ENCODE measurements around the gene PLEKHM2. TPM values are rescaled to one million over a fixed set of nuclear protein-coding genes. Genes with fewer than 3 reads are reported as not detected.

PLEKHM2 gene
- total RNA-seq, 1 experiment from 2014 or later, result 45.9 TPM

- Histone ChIP-seq H2BK120ac (ENCODE audit: low read depth, low read length, poor library complexity, severe bottlenecking) (no peak overlapping the region), H2BK20ac (ENCODE audit: low read depth, low read length, poor library complexity, severe bottlenecking) (no peak overlapping the region), H4K91ac (ENCODE audit: insufficient read length, low read depth, low read length) (no peak overlapping the region), H4K8ac (replicated peaks; ENCODE audit: insufficient read length, low read depth, low read length) (no peak overlapping the region), H2BK15ac (ENCODE audit: low read depth, low read length) (no peak overlapping the region), H4K20me1 (ENCODE audit: control insufficient read depth, insufficient read depth, insufficient read length) (no peaks in the 10 kb centered on the region), H3K56ac (ENCODE audit: insufficient read length, low read depth, low read length) (no peak overlapping the region), H3K4ac (ENCODE audit: low read depth, low read length) (no peak overlapping the region), H2AK5ac (ENCODE audit: insufficient read length, low read length) (no peak overlapping the region), H3K79me2 (ENCODE audit: insufficient read depth, low read length) (no peaks in the 10 kb centered on the region), H2AFZ (ENCODE audit: low read length) (no peak overlapping the region), H3K79me1 (ENCODE audit: insufficient read depth, low read depth, low read length, poor library complexity, severe bottlenecking) (no peaks in the 10 kb centered on the region), H2BK5ac (ENCODE audit: insufficient read length, low read length) (no peak overlapping the region), H2BK12ac (ENCODE audit: insufficient read length, low read depth, low read length) (no peak overlapping the region), H3T11ph (ENCODE audit: low read length) (no peak overlapping the region), H3K9ac (ENCODE audit: extremely low read depth, insufficient read length, low read length) (no peak overlapping the region), H3K23me2 (ENCODE audit: insufficient read length, low read depth, low read length, poor library complexity, severe bottlenecking) (no peaks in the 10 kb centered on the region), H3K27me3 (ENCODE audit: insufficient read depth, low read length) (no peaks in the 10 kb centered on the region), H3K27ac (ENCODE audit: insufficient read length, low read depth, low read length) (no peak overlapping the region), H3K23ac (ENCODE audit: insufficient read length, low read depth, low read length) (no peak overlapping the region), H3K9me3 (ENCODE audit: control insufficient read depth, low read depth, low read length) (no peaks in the 10 kb centered on the region), H3K4me1 (ENCODE audit: insufficient read depth, low read length) (peaks cover 5% of the 10 kb centered on the region; the same call in 1 of the 2 replicates), H3K4me2 (ENCODE audit: insufficient read depth, insufficient read length, low read length) (no peak overlapping the region), H4K5ac (ENCODE audit: insufficient read length, low read depth, low read length) (no peak overlapping the region), H3K14ac (ENCODE audit: insufficient read depth, low read length) (no peak overlapping the region; the same call in 1 of the 2 replicates), H3K18ac (ENCODE audit: insufficient read length, low read depth, low read length) (no peak overlapping the region)
- Mint-ChIP-seq H3K4me1 (peaks cover 10 to 12% of the 10 kb centered on the region in 2 experiments; a peak in 3 of 4 replicates), H3K9me3 (no peaks in the 10 kb centered on the region), H3K36me3 (ENCODE audit: insufficient read depth in 1 of 3, low read depth in 3 of 3) (peaks cover 0 to 2% (median 0%) of the 10 kb centered on the region in 3 experiments; a peak in 2 of 7 replicates), H3K27me3 (ENCODE audit: low read depth) (peaks cover 10% of the 10 kb centered on the region), H3K27ac (no peak overlapping the region), H3K4me3 (no peak overlapping the region)
- no CpG with 5 or more reads among the region's 12 CpGs for WGBS (ENCODE audit: extremely low coverage, insufficient read length, low lambda C conversion rate)
- no peak for TF ChIP-seq CTCF (conservative IDR thresholded peaks at IDR 0.05)
- no peak for DNase-seq
Observed at GRCh38 chr1:15750924-15751323, 66.8 kb downstream of the PLEKHM2 start.
